WTC11 (cell line): Measurements from ENCODE around the gene MRGPRF.

ENCODE experiments used
- ATF3 ChIP-seq: sonication (generic); formaldehyde crosslinking; conservative IDR thresholded peaks from 2 replicates; pipeline ENCODE4 v1.8.1; 2022; ENCODE audit warnings: mild to moderate bottlenecking, missing genetic modification reagents
- CBFB ChIP-seq: sonication (generic); formaldehyde crosslinking; IDR thresholded peaks from 2 replicates; pipeline ENCODE4 v1.8.1; 2022; ENCODE audit warnings: mild to moderate bottlenecking, low read depth, missing genetic modification reagents
- CREM ChIP-seq: sonication (generic); formaldehyde crosslinking; IDR thresholded peaks from 2 replicates; pipeline ENCODE4 v1.8.1; 2022; ENCODE audit warnings: mild to moderate bottlenecking, missing genetic modification reagents, moderate library complexity
- CTCF ChIP-seq: fragments of 200-600 bp; IDR thresholded peaks from 2 replicates; pipeline ENCODE4 v1.8.0; 2022; ENCODE audit warnings: antibody characterized with exemption
- HMGXB4 ChIP-seq: sonication (generic); formaldehyde crosslinking; IDR thresholded peaks from 2 replicates; pipeline ENCODE4 v1.8.1; 2023; ENCODE audit warnings: mild to moderate bottlenecking, moderate library complexity, missing genetic modification reagents
- MAX ChIP-seq: sonication (generic); formaldehyde crosslinking; IDR thresholded peaks from 2 replicates; pipeline ENCODE4 v1.8.0; 2022; ENCODE audit warnings: mild to moderate bottlenecking, missing genetic modification reagents

- TF ChIP-seq CTCF (no peak), CREM (CRISPR knock-in tag) (no peak), MAX (CRISPR knock-in tag) (no peak), ATF3 (CRISPR knock-in tag) (no peak), CBFB (CRISPR knock-in tag) (no peak), HMGXB4 (CRISPR knock-in tag) (no peak)
Measured at GRCh38 chr11:69035150-69035945, 22.3 kb upstream of the MRGPRF start.
